NCI-H345 treated with DMSO at 0.1 percent for 48 hours (cell line): Measurements from ENCODE around the gene LYPD6.

Experiments used
- DNase-seq: peaks from one replicate; lab custom pipeline; 2025; ENCODE audit not compliant: unreplicated experiment; lab: John Stamatoyannopoulos, UW

Gene LYPD6

DNA sequence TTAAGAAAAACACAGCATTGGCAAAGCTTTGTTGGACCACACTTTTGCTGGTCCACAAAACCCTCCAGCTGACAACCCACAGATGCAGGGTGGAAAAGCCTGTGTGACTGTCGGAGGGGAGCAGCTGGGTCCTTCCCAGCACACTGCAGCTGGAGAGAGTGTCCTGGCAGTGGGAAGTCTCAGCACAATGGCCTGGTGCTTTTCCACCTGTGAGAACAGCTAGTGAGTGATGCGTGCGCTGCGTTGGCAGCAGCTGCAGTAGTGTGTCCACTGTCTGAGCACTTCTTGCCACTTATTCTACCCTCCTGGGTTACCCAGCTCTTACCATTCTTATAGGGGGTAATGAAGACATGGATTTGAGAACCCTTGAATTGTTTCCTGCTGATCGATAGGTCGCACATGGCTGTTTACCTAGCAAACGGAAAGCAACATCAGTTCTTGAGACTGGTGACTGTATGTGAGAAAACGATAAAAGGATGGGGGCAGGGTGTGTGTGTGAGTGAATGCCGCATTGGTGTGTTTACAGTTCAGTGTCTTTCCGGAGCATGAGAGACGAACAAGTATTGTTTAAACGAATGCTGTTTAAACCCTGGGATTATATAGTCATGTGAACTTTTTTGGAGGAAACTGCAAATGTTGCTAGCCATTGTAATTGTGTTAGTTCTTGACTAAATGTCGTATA is 69.7 kb downstream of the LYPD6 start:
- peak; percentile 88 for DNase-seq

- no peak for DNase-seq
Measured at GRCh38 chr2:149400997-149401396, 70.6 kb downstream of the LYPD6 start.

DNA sequence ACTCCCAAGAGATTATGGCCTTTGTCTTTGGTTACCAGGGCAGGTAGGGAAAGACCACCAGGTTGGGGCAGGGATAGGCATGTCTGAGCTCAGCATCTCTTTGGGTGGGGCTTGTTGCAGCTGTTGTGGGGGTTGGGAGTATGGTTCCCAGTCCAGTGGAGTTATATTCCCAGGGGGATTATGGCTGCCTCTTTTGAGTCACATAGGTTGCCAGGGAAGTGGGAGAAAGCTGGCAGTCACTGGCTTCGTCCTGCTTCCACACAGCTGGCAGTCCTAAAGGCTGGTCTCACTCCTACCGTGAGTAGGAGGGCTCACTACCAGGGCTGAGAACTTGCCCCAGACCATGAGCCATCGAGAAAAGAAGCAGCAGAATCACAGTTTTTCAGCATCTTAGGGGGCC is 79.1 kb downstream of the LYPD6 start:
- DNase-seq, result peak; percentile 44

DNA sequence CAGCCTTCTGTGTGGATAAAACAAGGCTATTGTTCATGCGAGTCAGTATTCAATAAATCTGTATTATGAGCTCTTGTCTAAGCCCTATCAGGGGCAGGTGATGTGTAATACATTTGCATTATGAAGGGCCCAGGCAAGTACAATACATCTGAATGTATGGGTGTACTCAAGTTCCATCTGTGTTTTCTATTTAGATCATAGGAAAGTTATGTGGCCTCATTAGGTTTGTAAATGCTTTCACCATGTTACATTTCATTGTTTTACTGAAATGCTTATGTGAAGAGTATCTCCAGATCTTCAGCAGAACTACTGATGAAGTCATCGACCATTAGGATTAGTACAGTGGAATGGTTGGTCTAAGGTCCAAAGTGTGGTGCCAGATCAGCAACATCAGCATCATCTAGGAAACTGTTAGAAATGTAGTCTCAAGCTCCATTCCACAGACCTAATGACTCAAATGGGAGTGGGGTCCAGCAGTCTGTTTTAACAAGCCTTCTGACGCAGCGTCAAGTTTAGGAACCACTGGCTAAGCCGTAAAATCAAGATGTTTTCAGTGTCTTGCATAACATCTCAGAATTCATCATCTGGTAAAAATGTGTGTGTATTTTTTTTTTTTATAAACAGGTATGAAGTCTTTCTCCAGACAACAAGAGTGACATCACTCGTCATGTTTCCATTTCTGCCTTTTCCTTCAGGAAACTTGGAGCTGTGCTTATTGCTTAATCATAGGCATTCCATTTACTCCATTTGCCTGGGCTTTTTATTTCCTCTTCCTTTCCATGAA is 80.5 kb downstream of the LYPD6 start:
- DNase-seq, result peak; percentile 70

DNA sequence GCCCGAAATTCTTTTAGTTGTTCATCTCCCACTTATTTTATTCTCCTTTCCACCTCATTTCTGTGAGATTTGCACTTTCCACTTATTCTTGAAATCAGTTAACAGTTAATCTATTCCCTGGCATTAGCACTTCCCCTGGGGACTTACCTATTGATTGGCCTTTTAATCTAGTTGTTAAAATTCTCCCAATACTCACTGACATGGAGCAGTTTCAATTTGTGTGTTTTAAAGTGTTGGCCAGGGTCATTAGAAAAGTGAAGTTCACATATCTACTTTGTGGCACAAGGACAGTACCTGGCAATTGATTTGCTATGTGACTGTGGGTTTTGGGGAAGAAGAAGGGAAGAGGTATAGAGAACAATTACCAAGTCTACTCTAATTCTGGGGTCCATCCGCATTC is 83.1 kb downstream of the LYPD6 start:
- DNase-seq, result no peak

DNA sequence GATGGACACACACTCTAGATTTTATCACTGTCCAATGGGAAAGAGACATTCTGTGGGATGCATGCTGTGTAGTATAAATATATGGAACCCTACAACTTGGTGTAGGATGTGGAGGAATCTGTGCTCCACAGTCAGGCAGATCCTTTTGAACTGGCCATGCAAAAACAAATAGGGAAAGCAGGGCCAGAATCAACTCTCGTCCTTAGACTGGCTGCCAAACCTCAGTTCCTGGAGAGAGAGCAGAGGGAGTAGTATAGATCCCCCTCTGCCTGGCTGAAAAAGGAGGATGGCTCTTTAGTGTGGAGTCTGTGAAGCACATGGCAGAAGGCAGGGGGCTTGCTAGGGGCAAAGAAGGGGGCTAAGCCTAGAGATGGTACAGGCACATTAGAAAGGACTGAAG is 84.7 kb downstream of the LYPD6 start:
- DNase-seq, result no peak

- DNase-seq, result no peak
Measured at GRCh38 chr2:149418065-149418464, 87.7 kb downstream of the LYPD6 start.

DNA sequence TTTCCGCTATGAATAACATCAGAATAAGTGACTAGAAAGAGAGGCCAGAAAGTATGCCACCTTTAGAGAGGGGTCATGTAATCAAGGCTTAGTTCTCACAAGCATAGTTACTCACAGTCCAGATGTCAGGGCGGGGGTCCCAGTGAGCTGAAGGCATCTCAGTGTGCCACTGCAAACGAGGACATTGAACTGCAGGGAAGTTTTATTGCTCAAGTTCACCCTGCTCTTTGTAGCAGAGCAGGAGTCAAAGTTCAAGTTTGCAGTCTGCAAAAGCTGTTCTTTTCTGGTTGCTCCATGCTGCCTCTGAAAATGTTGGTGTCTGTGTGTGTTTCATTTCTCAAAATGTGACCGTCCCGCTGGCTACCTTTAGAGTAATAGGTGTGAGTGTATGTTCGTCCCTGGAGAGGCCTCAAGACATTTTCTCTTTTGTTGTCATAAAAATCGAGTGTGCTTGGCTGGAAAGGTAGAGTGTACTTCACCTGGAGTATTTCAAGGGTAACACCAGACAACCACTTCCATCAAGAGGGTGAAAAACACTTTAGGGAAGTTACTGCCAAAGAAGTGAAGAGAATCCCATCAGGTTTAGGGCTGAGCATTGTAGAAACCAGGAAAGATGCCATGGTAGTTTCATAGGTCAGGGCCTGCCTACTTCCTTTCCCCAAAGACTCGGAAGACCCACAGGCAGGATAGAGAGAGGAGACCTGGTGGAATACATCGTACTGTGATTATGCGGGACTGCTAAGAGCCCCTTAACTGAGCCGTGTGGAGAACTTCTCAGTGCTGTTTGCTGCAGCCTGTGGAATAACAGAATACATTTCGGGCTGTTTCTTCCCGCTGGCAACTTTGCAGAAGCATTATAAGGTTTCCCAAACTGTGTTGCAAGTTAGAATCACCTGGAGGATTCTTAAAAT is 89.9 kb downstream of the LYPD6 start:
- no peak for DNase-seq

GRCh38 chr2:149421791-149422190 is 91.4 kb downstream of the LYPD6 start:
- DNase-seq, result no peak

DNA sequence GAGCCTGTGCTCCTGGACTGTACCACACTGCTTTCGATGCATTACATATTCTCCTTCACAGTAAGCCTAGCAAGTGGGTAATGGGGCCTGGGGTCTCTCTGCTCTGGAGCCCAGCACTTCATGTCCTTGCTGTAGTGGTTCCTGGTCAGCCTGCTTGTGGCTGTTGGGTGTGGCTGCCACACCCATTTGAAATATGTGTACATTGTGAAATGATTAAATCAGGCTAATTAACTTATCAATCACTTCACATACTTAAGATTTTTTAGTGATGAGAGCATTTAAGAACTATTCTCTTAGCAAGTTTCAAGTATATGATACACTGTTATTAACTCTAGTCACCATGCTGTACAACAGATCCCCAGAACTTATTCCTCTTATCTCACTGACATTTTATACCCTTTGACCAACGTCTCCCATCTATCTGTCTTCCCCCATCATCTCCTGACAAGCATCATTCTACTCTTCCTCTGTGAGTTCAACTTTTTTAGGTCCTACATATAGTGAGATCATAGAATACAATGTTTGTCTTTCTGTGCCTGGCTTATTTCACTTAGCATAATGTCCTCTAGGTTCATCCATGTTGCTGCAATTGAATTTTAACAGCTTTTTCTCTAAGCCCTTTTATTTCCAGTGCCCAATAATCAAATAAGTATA is 92.1 kb downstream of the LYPD6 start:
- no peak for DNase-seq

GRCh38 chr2:149422991-149423338 is 92.6 kb downstream of the LYPD6 start:
- DNase-seq, result no peak

- DNase-seq, result no peak
Measured at GRCh38 chr2:149423630-149424029, 93.2 kb downstream of the LYPD6 start.

- DNase-seq, result no peak
Measured at GRCh38 chr2:149427387-149427786, 97.0 kb downstream of the LYPD6 start.

DNA sequence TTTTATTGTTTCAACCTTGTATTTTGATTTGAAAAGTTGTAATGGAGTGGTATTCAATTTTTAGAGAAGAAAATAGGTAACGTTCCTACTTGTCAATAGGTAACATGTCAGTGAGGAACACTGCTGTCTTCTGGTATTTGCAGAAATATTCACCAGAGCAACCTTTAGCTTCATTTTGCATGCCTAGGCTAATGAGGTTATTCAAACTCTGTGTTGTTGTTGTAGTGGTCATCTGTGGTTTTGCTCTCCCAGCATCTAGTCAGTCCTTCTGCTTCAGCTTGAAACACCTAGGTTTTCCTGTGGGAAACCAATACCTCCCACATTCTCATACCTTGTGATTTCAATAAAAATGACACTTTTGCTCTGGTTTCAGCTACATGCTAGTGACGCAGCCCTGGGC is 98.4 kb downstream of the LYPD6 start:
- no peak for DNase-seq

GRCh38 chr2:149430743-149431736 is 100.7 kb downstream of the LYPD6 start:
- no peak for DNase-seq

GRCh38 chr2:149438330-149438960 is 108.1 kb downstream of the LYPD6 start:
- no peak for DNase-seq

- DNase-seq, result no peak
Measured at GRCh38 chr2:149441255-149441654, 110.9 kb downstream of the LYPD6 start.

DNA sequence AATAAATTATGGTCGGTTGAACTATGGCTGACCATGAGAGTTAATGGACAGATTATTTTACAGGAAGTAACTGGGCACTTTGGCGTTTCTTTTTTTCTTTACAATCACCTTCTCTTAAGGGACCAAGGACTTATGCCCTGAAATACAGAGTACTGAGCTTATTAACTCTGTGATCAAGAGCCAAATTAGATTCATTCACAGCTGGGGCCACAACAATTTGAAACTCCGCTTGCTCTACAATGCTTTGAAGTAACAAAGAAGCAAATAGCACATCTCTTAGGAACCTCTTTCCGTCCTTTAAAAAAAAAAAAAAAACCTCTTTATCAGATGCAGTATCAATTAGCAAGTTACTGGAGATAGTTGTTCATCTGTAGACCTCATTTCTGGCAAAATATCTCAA is 112.0 kb downstream of the LYPD6 start:
- DNase-seq, result no peak

DNA sequence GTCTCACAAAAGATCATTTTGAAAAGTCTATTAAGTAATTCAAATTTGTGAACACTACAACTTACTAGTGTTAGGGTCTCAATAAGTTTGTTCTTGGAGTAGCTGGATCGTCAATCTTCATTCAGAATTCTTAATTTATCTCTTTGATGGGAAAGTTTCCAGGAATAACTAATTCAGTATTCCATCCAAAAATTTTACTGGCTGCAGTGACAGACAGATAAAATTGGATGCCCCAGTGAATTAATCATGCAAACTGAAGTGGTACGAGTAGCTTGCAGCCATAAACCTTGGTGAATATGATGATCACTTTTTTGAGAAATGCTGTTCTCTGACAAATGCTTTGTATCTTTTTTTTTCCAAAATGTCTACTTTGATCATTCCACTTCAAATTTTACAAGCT is 112.8 kb downstream of the LYPD6 start:
- DNase-seq, result no peak

GRCh38 chr2:149446748-149447147 is 116.4 kb downstream of the LYPD6 start:
- no peak for DNase-seq
